GM15510 (cell line): ENCODE measurements around the gene KIF2A.

Experiments
- POLR2A ChIP-seq: IDR thresholded peaks from 3 replicates; pipeline ENCODE4 v1.6.1; 2011; ENCODE audit warnings: borderline replicate concordance; ENCODE audit not compliant: insufficient read length; ENCODE audit errors: extremely low read depth

KIF2A gene

GRCh38 chr5:62333250-62333794 is 27.3 kb downstream of the KIF2A start:
- TF ChIP-seq POLR2A, result no peak

DNA sequence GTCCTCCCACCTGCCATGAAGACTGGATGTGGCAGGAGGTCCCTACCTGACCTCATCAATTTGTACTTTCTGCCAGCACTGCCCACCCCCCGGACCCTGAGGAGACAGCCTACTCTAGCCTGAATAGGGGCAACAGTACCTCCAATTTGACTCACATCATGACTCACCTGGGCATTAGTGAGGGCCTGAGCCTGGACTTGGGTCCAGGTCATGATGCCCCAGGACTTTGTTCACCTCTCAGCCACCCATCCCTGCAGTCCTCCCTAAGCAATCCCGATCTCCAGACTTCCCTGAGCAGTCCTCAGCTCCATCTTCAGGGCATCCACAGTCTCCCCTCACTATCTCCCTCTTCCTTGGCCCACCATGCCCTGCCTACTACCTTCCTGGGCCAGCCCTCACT is 28.1 kb downstream of the KIF2A start:
- no peak for TF ChIP-seq POLR2A

DNA sequence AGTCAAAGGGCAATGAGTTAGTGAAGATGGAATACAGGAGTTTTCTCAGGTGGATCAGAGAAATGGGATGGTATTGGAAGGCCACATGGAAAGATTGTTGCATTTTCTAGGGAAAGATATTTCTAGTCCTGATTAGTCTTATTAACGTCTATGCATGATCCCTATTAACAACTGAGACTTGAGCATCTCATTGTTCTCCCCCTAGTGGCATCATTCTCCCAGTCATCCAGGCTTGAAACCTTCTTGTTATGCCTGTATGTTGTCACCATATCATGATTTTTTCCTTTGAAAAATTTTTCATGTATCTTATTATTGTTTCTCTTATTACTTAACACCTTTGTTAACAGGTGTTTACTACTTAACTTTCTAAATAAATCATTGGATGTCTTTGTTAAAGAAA is 34.4 kb downstream of the KIF2A start:
- TF ChIP-seq POLR2A, result no peak

GRCh38 chr5:62340979-62341378 is 35.0 kb downstream of the KIF2A start:
- no peak for TF ChIP-seq POLR2A

GRCh38 chr5:62341783-62342475 is 35.9 kb downstream of the KIF2A start:
- TF ChIP-seq POLR2A, result no peak

- no peak for TF ChIP-seq POLR2A
These were observed 36.5 kb downstream of the KIF2A start for GRCh38 chr5:62342476-62342837.

- TF ChIP-seq POLR2A, result no peak
These were observed 37.4 kb downstream of the KIF2A start for GRCh38 chr5:62343428-62343827.

- no peak for TF ChIP-seq POLR2A
These were observed 40.7 kb downstream of the KIF2A start for GRCh38 chr5:62346748-62347147.

GRCh38 chr5:62347928-62348327 is 41.9 kb downstream of the KIF2A start:
- TF ChIP-seq POLR2A, result no peak

- TF ChIP-seq POLR2A, result no peak
These were observed 42.9 kb downstream of the KIF2A start for GRCh38 chr5:62348723-62349481.

GRCh38 chr5:62354028-62354874 is 48.2 kb downstream of the KIF2A start:
- TF ChIP-seq POLR2A, result no peak

DNA sequence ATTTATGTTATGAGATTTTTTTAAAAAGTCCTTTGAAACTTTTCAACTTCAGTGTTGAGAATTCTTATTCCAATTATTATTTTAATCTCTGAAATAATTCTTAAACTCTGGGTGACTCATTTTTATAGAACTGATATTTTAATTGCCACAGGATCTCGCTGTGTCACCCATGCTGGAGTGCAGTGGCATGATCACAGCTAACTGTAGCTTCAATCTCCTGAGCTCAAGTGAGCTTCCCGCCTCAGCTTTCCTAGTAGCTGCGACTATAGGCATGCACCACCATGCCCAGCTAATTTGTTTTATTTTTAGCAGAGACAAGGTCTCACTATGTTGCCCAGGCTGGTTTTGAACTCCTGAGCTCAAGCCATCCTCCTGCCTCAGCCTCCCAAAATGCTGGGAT is 56.7 kb downstream of the KIF2A start:
- TF ChIP-seq POLR2A, result no peak

GRCh38 chr5:62369039-62369438 is 63.0 kb downstream of the KIF2A start:
- TF ChIP-seq POLR2A, result no peak

- TF ChIP-seq POLR2A, result no peak
These were observed 65.4 kb downstream of the KIF2A start for GRCh38 chr5:62371409-62371808.

DNA sequence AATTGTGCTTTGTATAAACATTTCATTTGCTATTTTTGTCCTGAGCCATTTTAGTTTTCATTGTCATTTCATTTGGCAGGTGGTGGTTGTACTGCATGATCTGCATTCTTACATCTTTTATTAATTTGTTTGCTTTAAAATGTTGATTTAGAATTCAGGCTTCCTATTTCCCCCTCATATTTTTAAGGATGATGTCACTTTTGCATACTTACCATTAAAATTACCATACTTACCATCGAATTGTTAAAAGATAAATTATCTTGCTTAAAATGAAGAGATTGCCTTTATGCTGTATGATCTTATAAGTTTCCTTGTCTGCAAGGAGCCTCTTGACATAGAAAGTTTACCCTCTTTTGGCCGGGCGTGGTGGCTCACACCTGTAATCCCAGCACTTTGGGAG is 66.6 kb downstream of the KIF2A start:
- no peak for TF ChIP-seq POLR2A
